Stimulated activated naive B cell treated with anti-CD40 and anti-IgM and Interleukin-4, amounts not matched to agents 10 μg/mL and 1 μg/mL and 100 μg/mL, for 72 hours (primary cell): ENCODE results near the gene PTH2.

ENCODE experiments used
- ATAC-seq, 2 donors: fragments of 150-1000 bp; cut with Tn5 transposase; replicated peaks; 2 replicates each; pipeline ENCODE4 v1.10.0; 2021; ENCODE audit warnings: moderate library complexity in 1 of 2
- DNase-seq: peaks from one replicate; pipeline ENCODE4 v3.0.0; 2021
- H3K27ac Mint-ChIP-seq: one replicate; pipeline ENCODE4 v1.8.0; 2022; ENCODE audit warnings: mild to moderate bottlenecking, mixed read lengths
- H3K27me3 Mint-ChIP-seq, 2 donors: one replicate each; pipeline ENCODE4 v1.8.0; 2022; ENCODE audit warnings: mixed read lengths in 2 of 2
- H3K36me3 Mint-ChIP-seq, 2 donors: one replicate each; pipeline ENCODE4 v1.8.0; 2022; ENCODE audit warnings: mixed read lengths in 2 of 2, mild to moderate bottlenecking in 1 of 2
- H3K4me1 Mint-ChIP-seq, 2 donors: one replicate each; pipeline ENCODE4 v1.8.0; 2022; ENCODE audit warnings: mixed read lengths in 2 of 2, mild to moderate bottlenecking in 1 of 2
- H3K4me3 Mint-ChIP-seq, 2 donors: one replicate each; pipeline ENCODE4 v1.8.0; 2022; ENCODE audit warnings: mild to moderate bottlenecking in 2 of 2, mixed read lengths in 2 of 2, moderate library complexity in 1 of 2
- H3K9me3 Mint-ChIP-seq, 2 donors: one replicate each; pipeline ENCODE4 v1.8.0; 2022; ENCODE audit warnings: mixed read lengths in 2 of 2, mild to moderate bottlenecking in 1 of 2

PTH2 gene

DNA sequence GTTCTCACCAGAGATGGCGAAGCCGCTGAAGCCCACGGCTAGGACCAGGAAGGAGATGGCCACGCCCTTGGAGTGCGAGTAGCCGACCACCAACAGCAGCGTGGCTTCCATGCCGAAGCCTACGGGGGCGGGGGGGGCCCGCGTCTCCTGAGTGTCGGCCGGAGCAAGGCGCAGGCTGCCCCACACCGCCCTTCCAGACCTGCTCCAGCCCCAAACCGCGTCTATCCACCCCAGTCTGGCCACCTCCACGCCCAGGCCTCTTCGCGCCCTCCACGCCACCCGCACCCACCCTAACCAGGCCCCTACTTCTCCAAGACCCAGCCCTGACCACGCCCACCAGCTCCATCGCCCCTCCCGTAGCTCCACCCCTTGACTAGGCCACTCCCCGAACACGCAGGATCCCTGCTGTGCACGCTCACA lies 8.1 kb upstream of the PTH2 start:
- DNase-seq = no peak
- H3K4me3 Mint-ChIP-seq = no peak overlapping the region
- H3K27ac Mint-ChIP-seq = no peak overlapping the region
- H3K27me3 Mint-ChIP-seq = peaks cover 87 to 98% of the 10 kb centered on the region in 2 donors
- no peak for ATAC-seq
- H3K36me3 Mint-ChIP-seq = peaks cover 5 to 9% of the 10 kb centered on the region in 2 donors
- peaks cover 0 to 3% of the 10 kb centered on the region in 2 donors for H3K9me3 Mint-ChIP-seq
- H3K4me1 Mint-ChIP-seq = peaks cover 53 to 66% of the 10 kb centered on the region in 2 donors

DNA sequence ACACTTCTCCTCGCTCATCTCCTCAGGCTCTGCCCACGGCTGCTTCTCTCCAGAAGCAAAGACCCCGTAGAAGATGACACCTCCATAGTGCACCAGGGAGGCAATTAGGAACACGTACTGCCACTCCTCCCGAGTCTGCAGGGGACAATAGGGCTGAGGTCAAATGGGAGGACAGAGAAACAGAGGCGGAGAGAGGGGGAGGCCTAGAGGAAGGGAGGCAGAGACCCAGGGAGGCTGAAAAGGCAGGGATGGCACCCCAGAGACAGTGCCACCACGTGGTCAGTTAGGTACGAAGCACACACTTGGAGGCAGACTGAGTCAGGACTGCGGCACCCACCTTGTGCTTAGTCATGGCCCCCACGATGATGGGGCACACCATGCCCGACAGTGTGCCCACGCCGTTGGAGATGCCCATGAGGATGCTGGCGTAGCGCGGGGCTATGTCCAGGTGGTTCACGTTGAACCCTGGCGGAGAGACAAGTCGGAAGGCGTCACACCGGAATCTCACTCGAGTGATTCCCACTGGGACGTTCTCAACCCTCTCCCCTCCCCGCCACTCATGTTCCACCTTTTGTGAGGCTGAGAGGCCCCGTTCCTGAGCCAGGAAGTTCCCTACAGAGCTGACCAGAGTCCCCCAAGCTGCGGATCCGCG lies 7.6 kb upstream of the PTH2 start:
- peaks cover 87 to 98% of the 10 kb centered on the region in 2 donors for H3K27me3 Mint-ChIP-seq
- no peak overlapping the region for H3K27ac Mint-ChIP-seq
- DNase-seq (no peak), ATAC-seq (peak; percentile 28 to 42)
- H3K4me1 Mint-ChIP-seq = peaks cover 52 to 66% of the 10 kb centered on the region in 2 donors
- H3K9me3 Mint-ChIP-seq = peaks cover 0 to 3% of the 10 kb centered on the region in 2 donors
- peaks cover 2 to 4% of the 10 kb centered on the region in 2 donors for H3K36me3 Mint-ChIP-seq
- H3K4me3 Mint-ChIP-seq = peak overlapping the region in 1 of 2 donors; percentile 2

DNA sequence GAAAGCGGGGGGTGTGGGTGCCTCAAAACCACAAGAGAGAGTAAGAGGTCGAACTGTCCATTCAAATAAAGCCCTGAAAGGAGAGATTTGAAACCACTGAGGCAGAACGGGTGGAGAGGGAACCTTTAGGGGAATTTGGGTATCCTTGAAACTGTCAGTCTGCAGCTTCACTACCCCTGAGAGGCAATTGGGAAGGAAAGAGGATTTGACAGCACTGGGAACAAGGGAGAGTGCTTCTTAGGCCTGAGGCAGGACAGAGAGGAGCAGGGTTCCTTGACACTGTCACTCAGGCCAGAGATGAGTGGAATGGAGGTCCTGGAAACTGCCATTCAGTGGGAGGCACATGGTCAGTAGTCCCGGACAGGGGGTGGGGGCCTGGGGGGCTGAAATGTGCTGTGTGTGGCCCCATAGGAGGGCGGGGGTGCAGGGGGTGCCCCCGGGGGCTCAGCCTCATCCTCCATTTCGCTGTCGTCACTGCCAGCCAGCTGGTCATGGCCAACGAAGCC lies 7.0 kb upstream of the PTH2 start:
- H3K4me1 Mint-ChIP-seq = peaks cover 52 to 70% of the 10 kb centered on the region in 2 donors
- DNase-seq (no peak), ATAC-seq (no peak)
- H3K9me3 Mint-ChIP-seq = peaks cover 0 to 3% of the 10 kb centered on the region in 2 donors
- peaks cover 87 to 98% of the 10 kb centered on the region in 2 donors for H3K27me3 Mint-ChIP-seq
- H3K36me3 Mint-ChIP-seq = peaks cover 2 to 4% of the 10 kb centered on the region in 2 donors
- no peak overlapping the region for H3K27ac Mint-ChIP-seq
- no peak overlapping the region for H3K4me3 Mint-ChIP-seq

DNA sequence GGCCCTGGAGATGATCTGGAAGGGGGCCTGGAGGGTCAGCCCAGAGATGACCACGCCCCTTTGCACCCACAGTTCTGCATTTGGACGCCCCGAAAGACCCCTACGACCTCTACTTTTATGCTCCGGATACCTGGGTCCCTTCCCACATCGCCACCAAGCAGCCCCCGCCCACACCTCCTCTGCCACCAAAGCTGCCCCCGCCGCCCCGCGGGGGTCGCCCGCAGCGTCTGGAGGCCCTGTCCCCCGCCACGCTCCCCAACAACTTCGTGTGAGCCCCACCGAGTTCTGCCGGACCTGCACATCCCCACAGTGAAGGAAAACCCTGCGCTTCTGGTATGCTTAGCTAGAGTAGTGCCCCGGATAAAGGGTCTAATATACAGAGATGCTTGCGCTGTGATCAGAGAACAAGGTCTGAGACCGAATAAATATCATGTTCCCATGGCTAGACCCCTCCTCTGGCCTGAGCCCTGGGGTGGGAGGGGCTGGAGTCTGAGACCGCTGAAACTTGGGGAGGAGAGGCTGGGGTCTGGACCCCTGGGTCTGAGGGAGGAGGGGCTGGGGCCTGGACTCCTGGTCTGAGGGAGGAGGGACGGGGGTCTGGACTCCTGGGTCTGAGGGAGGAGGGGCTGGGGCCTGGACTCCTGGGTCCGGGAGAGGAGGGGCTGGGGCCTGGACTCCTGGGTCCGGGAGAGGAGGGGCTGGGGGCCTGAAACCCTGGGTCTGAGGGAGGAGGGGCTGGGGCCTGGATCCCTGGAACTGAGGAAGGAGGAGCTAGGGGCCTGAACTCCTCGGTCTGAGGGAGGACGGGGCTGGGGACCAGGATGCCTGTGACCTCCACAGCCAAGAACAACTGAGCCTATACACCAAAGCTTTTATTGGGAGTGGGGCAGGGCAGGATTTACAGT lies 5.6 kb upstream of the PTH2 start:
- no peak overlapping the region for H3K27ac Mint-ChIP-seq
- H3K4me3 Mint-ChIP-seq = peak overlapping the region; percentile 53 to 66

DNA sequence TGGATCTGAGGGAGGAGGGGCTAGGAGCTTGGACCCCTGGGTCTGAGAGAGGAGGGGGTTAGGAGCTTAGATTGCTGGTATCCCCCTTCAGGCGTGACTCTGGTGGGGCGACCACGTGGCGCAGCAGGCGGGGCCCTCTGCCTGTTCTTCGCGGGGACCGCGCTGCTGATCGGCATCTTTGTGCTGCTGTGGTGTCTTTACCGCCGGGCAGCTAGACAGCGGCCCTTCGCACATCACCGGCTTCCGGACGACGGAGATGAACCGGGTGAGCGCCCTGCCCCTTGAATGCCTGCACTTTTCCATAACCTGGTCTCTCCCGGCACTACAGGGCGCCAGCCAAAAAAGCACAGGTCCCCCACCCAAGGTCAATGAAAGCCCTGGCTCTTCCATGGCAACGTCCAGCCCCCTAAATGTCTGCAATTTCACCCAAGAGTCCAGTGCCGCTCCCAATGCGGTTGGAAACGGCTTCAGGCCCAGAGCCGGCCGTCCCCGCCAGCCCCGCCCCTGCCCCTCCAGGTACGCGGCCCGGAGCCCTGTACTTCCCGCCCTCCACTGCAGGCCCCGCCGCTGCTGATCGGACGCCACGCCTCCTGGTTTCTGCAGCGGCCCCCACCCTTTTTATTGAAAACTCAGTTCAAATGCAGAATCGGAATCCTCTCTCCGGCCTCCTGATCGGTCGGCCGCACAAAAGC lies 4.8 kb upstream of the PTH2 start:
- Mint-ChIP-seq H3K4me1 (peaks cover 55 to 76% of the 10 kb centered on the region in 2 donors), H3K36me3 (peaks cover 2 to 4% of the 10 kb centered on the region in 2 donors), H3K27ac (no peak overlapping the region), H3K27me3 (peaks cover 91 to 99% of the 10 kb centered on the region in 2 donors), H3K4me3 (peak overlapping the region; percentile 53 to 66), H3K9me3 (peaks cover 0 to 3% of the 10 kb centered on the region in 2 donors)
- no peak for DNase-seq
- peak; percentile 46 to 52 for ATAC-seq

More for the DNA sequence above, 5.6 kb upstream of the PTH2 start:
- Mint-ChIP-seq H3K4me1 (peaks cover 53 to 75% of the 10 kb centered on the region in 2 donors), H3K9me3 (peaks cover 0 to 3% of the 10 kb centered on the region in 2 donors), H3K27me3 (peaks cover 91 to 99% of the 10 kb centered on the region in 2 donors), H3K36me3 (peaks cover 2 to 4% of the 10 kb centered on the region in 2 donors)
- DNase-seq (no peak), ATAC-seq (no peak)

DNA sequence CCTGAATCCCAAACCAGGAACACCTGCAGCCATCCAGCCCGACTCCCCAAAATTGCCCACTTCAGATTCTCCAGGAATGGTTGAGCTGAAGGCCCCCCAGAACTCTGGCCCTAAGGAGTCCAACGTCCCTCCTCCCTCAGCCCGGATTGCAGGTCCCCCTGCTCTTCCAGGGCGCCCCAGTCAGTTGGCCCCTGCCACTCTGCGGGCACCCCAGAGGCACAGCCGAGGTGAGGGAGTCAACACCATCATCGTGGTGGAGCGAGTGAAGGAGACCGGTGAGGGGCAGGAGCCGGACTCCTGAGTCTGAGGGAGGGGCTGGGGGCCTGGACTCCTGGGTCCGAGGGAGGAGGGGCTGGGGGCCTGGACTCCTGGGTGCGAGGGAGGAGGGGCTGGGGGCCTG lies 4.1 kb upstream of the PTH2 start:
- peak overlapping the region in 1 of 2 donors; percentile 23 for H3K4me3 Mint-ChIP-seq
- DNase-seq (no peak), ATAC-seq (no peak)
- peaks cover 56 to 76% of the 10 kb centered on the region in 2 donors for H3K4me1 Mint-ChIP-seq
- peaks cover 0 to 3% of the 10 kb centered on the region in 2 donors for H3K9me3 Mint-ChIP-seq
- H3K36me3 Mint-ChIP-seq = peaks cover 2 to 3% of the 10 kb centered on the region in 2 donors
- no peak overlapping the region for H3K27ac Mint-ChIP-seq
- H3K27me3 Mint-ChIP-seq = peaks cover 92 to 99% of the 10 kb centered on the region in 2 donors

DNA sequence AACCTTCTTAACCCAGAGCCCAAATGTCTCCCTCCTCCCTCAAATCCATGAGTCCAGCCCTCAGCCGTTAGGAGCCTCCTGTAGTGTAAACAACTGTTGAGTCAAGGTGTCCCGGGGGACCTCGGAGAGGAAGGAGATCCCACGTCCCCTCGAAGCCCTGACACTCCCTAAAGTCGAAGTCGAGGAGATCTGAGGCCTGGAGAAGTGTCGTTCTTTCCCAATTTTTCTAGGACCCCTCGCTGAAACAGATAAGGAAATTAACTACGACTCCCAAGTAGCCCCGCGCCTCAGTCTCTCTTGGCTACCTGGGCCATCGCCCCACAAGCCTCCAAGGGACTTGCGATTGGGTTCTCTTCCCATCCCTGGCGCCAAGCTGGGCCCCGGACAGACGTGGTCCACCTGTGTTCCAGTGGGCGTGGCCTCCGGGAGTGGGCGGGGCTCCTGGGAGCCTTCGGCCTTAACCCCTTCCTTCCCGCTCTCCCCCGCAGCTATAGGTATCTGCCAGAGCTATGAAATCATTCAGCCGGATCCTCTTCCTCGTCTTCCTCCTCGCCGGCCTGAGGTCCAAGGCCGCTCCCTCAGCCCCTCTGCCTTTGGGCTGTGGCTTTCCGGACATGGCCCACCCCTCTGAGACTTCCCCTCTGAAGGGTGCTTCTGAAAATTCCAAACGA lies 2.8 kb upstream of the PTH2 start:
- H3K27ac Mint-ChIP-seq = peak overlapping the region; percentile 15
- no peaks in the 10 kb centered on the region for H3K9me3 Mint-ChIP-seq
- peaks cover 0 to 2% of the 10 kb centered on the region in 2 donors for H3K36me3 Mint-ChIP-seq
- peaks cover 92 to 99% of the 10 kb centered on the region in 2 donors for H3K27me3 Mint-ChIP-seq
- H3K4me3 Mint-ChIP-seq = no peak overlapping the region
- ATAC-seq (no peak), DNase-seq (no peak)
- peaks cover 61 to 84% of the 10 kb centered on the region in 2 donors for H3K4me1 Mint-ChIP-seq

DNA sequence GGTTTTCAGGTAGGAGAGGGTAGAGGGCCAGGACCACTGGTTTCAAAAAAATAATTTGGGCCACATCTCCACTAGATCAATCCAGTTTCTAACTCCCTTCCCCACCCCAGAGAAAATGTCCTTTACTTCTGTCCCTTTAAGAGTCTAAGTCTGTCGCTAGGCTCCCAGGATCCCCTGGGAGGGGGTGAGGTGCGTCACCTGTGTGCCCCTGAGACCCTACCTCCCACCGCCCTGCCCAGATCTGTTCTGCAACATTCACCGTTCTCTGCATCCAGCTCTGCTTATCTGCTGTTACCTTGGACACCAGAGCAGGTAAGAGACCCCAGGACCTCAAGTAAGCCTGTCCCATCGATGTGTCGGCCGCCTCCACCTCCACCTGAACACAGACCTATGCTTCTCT lies 1.9 kb upstream of the PTH2 start, which contains the start of gene GFY:
Gene GFY, plus strand, starts transcription at position 211 of the 400 bp plus-strand sequence. CDS start 1,043 bp downstream, outside the sequence.
- ATAC-seq (no peak), DNase-seq (no peak)
- Mint-ChIP-seq H3K4me1 (peaks cover 58 to 86% of the 10 kb centered on the region in 2 donors), H3K9me3 (no peaks in the 10 kb centered on the region), H3K36me3 (peaks cover 0 to 2% of the 10 kb centered on the region in 2 donors), H3K27ac (peak within 1 kb of the TSS; percentile 15), H3K27me3 (peaks cover 92 to 99% of the 10 kb centered on the region in 2 donors), H3K4me3 (no peak within 1 kb of the TSS)

DNA sequence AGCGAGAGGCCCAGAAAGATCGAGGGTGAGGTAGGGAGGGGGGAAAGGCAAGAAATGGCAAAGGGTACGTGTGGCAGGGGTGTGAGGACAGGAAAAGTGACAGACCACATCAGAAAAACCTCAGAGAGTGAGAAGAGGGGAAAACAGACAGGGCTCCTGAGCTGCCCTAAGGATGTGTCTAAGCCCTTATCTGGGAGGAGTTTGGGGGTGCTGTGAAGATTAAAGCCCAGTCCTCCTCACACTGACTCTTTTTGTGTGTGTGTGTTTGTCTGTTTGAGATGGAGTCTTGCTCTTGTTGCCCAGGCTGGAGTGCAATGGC lies 703 bp upstream of the PTH2 start:
- Mint-ChIP-seq H3K4me3 (no peak overlapping the region), H3K27me3 (peaks cover 94 to 100% of the 10 kb centered on the region in 2 donors), H3K27ac (no peak overlapping the region), H3K36me3 (peaks cover 0 to 2% of the 10 kb centered on the region in 2 donors), H3K9me3 (no peaks in the 10 kb centered on the region), H3K4me1 (peaks cover 54 to 80% of the 10 kb centered on the region in 2 donors)
- no peak for ATAC-seq
- no peak for DNase-seq

DNA sequence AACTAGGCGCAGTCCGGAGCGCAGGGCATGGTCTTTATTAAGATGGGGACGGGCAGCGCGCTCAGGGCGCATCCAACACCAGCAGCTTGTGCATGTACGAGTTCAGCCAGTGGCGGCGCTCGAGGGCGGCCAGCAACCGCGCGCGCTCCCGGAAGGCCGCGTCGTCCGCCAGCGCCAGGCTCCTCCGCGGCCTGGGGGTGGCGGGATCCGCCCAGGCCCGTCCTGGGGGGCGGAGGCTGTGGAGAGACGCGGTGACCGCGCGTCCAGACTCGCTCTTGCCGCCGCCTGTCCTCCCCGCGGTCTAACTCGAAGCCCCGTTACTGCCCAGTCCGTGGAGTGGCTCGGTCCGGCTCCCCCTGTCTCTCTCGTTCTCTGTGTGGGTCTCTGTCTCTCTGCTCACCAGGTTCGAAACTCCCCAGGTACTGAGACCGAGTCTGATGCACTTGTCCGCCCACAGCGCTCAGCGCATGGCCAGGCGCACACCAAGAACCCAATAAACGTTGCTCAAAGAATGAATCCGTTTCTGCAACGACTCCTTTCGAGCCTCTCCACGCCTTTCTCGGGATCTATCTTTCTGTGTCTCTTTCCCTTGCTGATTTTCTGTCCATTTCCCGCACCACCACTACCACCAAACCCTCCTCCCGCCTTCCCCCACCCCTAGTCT lies 702 bp downstream of the PTH2 start:
- Mint-ChIP-seq H3K27ac (peak overlapping the region; percentile 91), H3K4me1 (peaks cover 45 to 69% of the 10 kb centered on the region in 2 donors), H3K9me3 (no peaks in the 10 kb centered on the region), H3K36me3 (peaks cover 0 to 2% of the 10 kb centered on the region in 2 donors), H3K4me3 (peak overlapping the region; percentile 78 to 80), H3K27me3 (peaks cover 91 to 100% of the 10 kb centered on the region in 2 donors)
- no peak for DNase-seq
- ATAC-seq = peak; percentile 54 to 60

DNA sequence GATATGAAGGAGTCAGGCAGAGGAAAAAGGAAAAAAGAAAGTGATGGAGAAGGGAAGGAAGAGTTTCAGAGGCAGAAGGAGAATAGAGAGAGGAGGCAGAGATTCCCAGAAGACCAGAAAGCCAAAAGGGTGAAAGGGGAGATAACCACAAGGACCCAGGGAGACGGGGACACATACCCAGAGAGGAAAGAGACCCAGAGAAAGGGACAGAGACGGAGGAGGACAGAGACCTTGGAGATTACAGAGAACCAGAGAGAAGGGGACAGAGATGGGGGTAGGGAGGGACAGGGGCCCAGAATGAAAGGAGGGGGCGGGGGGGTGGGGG lies 1.4 kb downstream of the PTH2 start:
- ATAC-seq (no peak), DNase-seq (no peak)
- Mint-ChIP-seq H3K4me1 (peaks cover 42 to 65% of the 10 kb centered on the region in 2 donors), H3K27ac (peak overlapping the region; percentile 34), H3K4me3 (peak overlapping the region; percentile 47 to 66), H3K27me3 (peaks cover 90 to 98% of the 10 kb centered on the region in 2 donors), H3K9me3 (no peaks in the 10 kb centered on the region), H3K36me3 (peaks cover 0 to 1% of the 10 kb centered on the region in 2 donors)

DNA sequence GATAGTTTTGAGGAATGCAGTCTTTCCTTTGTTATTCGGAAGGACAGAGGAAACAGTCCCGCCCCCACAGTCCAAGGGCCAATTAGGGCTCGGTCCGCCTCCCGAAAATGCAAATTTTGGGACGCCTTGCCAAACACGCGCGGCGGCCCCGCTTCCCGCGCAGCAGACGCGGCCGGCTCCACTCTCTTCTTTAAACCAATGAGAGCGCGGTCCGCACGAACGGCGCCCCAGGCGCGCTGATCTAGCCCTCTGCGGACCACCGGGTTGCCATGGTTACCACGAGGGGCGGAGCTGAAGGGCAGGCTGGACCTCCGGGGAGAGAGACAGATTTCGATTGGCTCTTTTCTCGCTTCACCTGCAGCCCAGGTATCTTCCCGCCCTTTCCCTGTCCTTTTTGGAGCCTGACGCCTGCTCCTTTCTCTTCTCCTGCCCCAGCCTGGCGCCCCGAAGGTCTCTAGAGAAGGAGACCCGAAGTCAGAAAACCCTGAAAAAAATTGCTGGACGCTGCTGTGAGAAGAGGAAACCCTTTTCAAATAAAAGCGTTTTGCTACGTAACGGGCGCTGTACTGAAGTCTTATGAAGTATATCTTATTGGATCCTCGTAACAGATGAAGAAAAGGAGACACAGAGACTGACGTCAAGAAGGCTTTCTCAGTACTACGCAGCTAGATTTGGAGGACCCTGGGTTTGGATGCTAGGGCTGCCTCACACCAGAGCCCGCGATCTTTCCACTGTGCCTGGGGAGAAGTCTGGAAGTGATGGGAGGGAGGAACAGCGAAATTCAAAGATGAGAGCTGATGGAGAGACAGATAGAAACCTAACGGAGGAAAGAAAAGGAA lies 2.0 kb downstream of the PTH2 start:
- H3K36me3 Mint-ChIP-seq = no peaks in the 10 kb centered on the region
- DNase-seq (no peak), ATAC-seq (peak; percentile 38 to 48)
- peak overlapping the region; percentile 47 to 66 for H3K4me3 Mint-ChIP-seq
- peaks cover 84 to 97% of the 10 kb centered on the region in 2 donors for H3K27me3 Mint-ChIP-seq
- H3K27ac Mint-ChIP-seq = peak overlapping the region; percentile 34
- H3K9me3 Mint-ChIP-seq = no peaks in the 10 kb centered on the region
- H3K4me1 Mint-ChIP-seq = peaks cover 36 to 59% of the 10 kb centered on the region in 2 donors
